Thyroid gland (tissue), 4 donors: Measurements from ENCODE around the gene CEP55.

ENCODE experiments used
- POLR2A ChIP-seq, 2 donors: fragments of 450-650 bp; IDR thresholded peaks; one replicate each; pipeline ENCODE4 v1.6.1; 2017; ENCODE audit warnings: antibody characterized with exemption in 2 of 2, mild to moderate bottlenecking in 2 of 2, moderate library complexity in 1 of 2
- TF ChIP-seq, protein P1 (sequence below), 6 experiments: fragments of 200-600 bp in 3 of 6; fragments of 450-650 bp in 3 of 6; sonication (generic) in 3 of 6; IDR thresholded peaks; one replicate each; pipeline ENCODE4 v1.5.1; 2016 to 2019; ENCODE audit warnings: antibody characterized with exemption in 6 of 6, mild to moderate bottlenecking in 2 of 6, inconsistent platforms in 1 of 6, moderate library complexity in 1 of 6

DNA sequence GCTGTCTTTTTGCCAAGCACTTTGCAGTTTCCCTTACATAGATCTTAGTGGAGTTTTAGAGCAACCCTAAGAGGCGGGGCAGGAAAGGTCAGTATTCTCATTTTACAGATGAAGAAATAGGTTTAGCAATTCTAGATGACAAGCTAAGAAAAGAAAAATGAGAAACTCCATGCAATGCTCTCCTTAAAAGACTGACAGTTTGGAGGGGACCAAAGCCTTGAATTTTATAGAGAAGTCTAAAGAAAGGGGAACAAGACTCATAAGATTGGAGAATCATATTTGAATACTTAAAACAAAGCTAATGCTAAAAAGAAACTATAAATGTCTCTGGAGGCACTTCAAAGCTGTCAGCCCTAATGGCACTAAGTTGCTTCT is 19.6 kb downstream of the CEP55 start:
- TF ChIP-seq, protein P1, sequence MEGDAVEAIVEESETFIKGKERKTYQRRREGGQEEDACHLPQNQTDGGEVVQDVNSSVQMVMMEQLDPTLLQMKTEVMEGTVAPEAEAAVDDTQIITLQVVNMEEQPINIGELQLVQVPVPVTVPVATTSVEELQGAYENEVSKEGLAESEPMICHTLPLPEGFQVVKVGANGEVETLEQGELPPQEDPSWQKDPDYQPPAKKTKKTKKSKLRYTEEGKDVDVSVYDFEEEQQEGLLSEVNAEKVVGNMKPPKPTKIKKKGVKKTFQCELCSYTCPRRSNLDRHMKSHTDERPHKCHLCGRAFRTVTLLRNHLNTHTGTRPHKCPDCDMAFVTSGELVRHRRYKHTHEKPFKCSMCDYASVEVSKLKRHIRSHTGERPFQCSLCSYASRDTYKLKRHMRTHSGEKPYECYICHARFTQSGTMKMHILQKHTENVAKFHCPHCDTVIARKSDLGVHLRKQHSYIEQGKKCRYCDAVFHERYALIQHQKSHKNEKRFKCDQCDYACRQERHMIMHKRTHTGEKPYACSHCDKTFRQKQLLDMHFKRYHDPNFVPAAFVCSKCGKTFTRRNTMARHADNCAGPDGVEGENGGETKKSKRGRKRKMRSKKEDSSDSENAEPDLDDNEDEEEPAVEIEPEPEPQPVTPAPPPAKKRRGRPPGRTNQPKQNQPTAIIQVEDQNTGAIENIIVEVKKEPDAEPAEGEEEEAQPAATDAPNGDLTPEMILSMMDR (IDR thresholded peaks at IDR 0.05): no peak
- no peak for TF ChIP-seq POLR2A (IDR thresholded peaks at IDR 0.05)
